HEK293 (cell line): ENCODE results near the gene PCID2.

Source experiments
- CTCF ChIA-PET: fragments of 350-600 bp; formaldehyde crosslinking; extraction: SDS; loops from one replicate; lab custom pipeline; 2021; ENCODE audit warnings: antibody characterized with exemption; lab: Yijun Ruan, JAX
- POLR2A ChIA-PET: fragments of 300-600 bp; formaldehyde crosslinking; extraction: SDS; loops from one replicate; lab custom pipeline; 2020; ENCODE audit warnings: antibody characterized with exemption, inconsistent platforms; lab: Yijun Ruan, JAX
- H3K27ac ChIP-seq: fragments of 200-500 bp; sonication (Bioruptor generic); 2 replicates; pipeline ENCODE4 v1.5.1; 2014; ENCODE audit warnings: low read depth, low read length, control low read depth, inconsistent platforms; ENCODE audit errors: extremely low read depth
- H3K36me3 ChIP-seq, 2 experiments: fragments of 200-500 bp in 1 of 2; sonication (Bioruptor generic) in 1 of 2; 1 replicate in 1 of 2; 2 replicates in 1 of 2; pipeline ENCODE4 v1.5.1; 2014 to 2017; ENCODE audit warnings: inconsistent platforms in 2 of 2, low read length in 2 of 2; ENCODE audit not compliant: control insufficient read depth in 2 of 2, insufficient read depth in 1 of 2
- H3K4me1 ChIP-seq: fragments of 200-500 bp; sonication (Bioruptor generic); 2 replicates; pipeline ENCODE4 v1.5.1; 2014; ENCODE audit warnings: mild to moderate bottlenecking, low read length, inconsistent platforms; ENCODE audit not compliant: control insufficient read depth, insufficient read depth
- H3K4me3 ChIP-seq: 2 replicates; pipeline ENCODE4 v1.5.1; 2011; ENCODE audit warnings: low read depth, mild to moderate bottlenecking, control low read depth, low read length, moderate library complexity
- H3K9me3 ChIP-seq: fragments of 200-500 bp; sonication (Bioruptor generic); 2 replicates; pipeline ENCODE4 v1.5.1; 2014; ENCODE audit warnings: low read depth, low read length, inconsistent platforms; ENCODE audit not compliant: control insufficient read depth, insufficient read depth
- KLF1 ChIP-seq: fragments of 450-650 bp; formaldehyde crosslinking; IDR thresholded peaks from 2 replicates; pipeline ENCODE4 v1.5.1; 2016; ENCODE audit warnings: missing biosample characterization, missing genetic modification characterization
- ZBTB7A ChIP-seq: fragments of 450-650 bp; formaldehyde crosslinking; IDR thresholded peaks from 2 replicates; pipeline ENCODE4 v1.5.1; 2016; ENCODE audit warnings: low read depth, missing biosample characterization, missing genetic modification characterization
- ZFHX2 ChIP-seq: fragments of 450-650 bp; formaldehyde crosslinking; conservative IDR thresholded peaks from 2 replicates; pipeline ENCODE4 v1.5.1; 2016; ENCODE audit warnings: missing biosample characterization, missing genetic modification characterization
- ZNF138 ChIP-seq: fragments of 450-650 bp; formaldehyde crosslinking; IDR thresholded peaks from 2 replicates; pipeline ENCODE4 v1.5.1; 2016; ENCODE audit warnings: missing biosample characterization, missing genetic modification characterization, borderline replicate concordance
- ZNF394 ChIP-seq: fragments of 450-650 bp; formaldehyde crosslinking; IDR thresholded peaks from 2 replicates; pipeline ENCODE4 v1.5.1; 2016; ENCODE audit warnings: missing biosample characterization, missing genetic modification characterization, mild to moderate bottlenecking, moderate library complexity, borderline replicate concordance
- ZNF416 ChIP-seq: fragments of 450-650 bp; formaldehyde crosslinking; IDR thresholded peaks from 2 replicates; pipeline ENCODE4 v1.5.1; 2016; ENCODE audit warnings: missing biosample characterization, missing genetic modification characterization
- ZNF530 ChIP-seq: fragments of 450-650 bp; formaldehyde crosslinking; IDR thresholded peaks from 2 replicates; pipeline ENCODE4 v1.5.1; 2016; ENCODE audit warnings: low read depth, missing biosample characterization, missing genetic modification characterization
- ZNF544 ChIP-seq: fragments of 450-650 bp; formaldehyde crosslinking; IDR thresholded peaks from 2 replicates; pipeline ENCODE4 v1.5.0; 2017; ENCODE audit warnings: missing biosample characterization, missing genetic modification characterization
- ZNF549 ChIP-seq: fragments of 450-650 bp; IDR thresholded peaks from 2 replicates; pipeline ENCODE4 v1.5.1; 2018; ENCODE audit warnings: missing biosample characterization, missing genetic modification characterization, mild to moderate bottlenecking, inconsistent platforms, moderate library complexity
- ZNF558 ChIP-seq: fragments of 450-650 bp; formaldehyde crosslinking; IDR thresholded peaks from 2 replicates; pipeline ENCODE4 v1.5.1; 2016; ENCODE audit warnings: missing biosample characterization, missing genetic modification characterization
- ZNF621 ChIP-seq: fragments of 450-650 bp; formaldehyde crosslinking; IDR thresholded peaks from 2 replicates; pipeline ENCODE4 v1.5.1; 2017; ENCODE audit warnings: missing biosample characterization, missing genetic modification characterization
- ZNF658 ChIP-seq: fragments of 450-650 bp; formaldehyde crosslinking; IDR thresholded peaks from 2 replicates; pipeline ENCODE4; 2016; ENCODE audit warnings: missing biosample characterization, missing genetic modification characterization
- TF ChIP-seq, protein P1 (sequence below): fragments of 450-650 bp; IDR thresholded peaks from 2 replicates; pipeline ENCODE4 v1.5.1; 2018; ENCODE audit warnings: missing biosample characterization, mild to moderate bottlenecking, missing genetic modification characterization
- TF ChIP-seq, protein P2 (sequence below): fragments of 450-650 bp; formaldehyde crosslinking; IDR thresholded peaks from 2 replicates; pipeline ENCODE4 v1.5.1; 2016; ENCODE audit warnings: missing biosample characterization, missing genetic modification characterization

PCID2 gene

DNA sequence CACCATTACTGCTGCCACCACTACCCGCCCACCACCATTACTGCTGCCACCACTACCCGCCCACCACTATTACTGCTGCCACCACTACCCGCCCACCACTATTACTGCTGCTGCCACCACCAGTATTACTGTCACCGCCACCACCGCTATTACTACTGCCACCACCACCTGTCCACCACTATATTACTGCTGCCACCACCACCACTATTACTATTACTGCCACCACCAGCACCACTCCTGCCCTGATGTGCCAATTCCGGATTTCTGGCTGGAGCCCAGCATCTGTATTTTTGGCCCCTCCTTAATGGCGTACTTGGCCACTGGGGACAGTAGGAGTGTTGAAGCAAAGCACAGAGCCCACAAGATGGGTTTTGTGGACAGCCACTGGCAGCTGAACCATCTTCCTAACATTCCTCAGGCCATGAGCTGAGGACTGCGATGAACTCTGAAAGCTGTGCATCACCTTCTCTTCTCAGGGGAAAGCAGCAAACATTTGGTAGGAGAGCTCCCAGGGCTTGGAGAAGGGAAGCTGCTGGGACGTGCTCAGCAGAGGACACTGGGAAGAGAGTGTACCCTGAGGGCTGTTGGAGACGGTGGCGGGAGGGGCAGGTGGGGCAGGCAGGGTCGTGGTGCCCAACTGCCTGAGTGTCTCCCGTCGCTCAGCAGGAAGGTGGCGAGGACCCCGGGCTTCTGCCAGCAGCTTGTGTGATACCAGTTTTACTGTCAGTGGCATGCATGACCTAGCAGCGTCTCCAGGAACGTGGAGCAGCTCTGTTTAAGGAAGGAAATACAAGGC lies 23.9 kb upstream of the PCID2 start:
- Histone ChIP-seq H3K9me3 (no peaks in the 10 kb centered on the region), H3K4me3 (no peak overlapping the region), H3K36me3 (peaks cover 0 to 52% of the 10 kb centered on the region in 2 experiments; a peak in 2 of 3 replicates), H3K4me1 (no peaks in the 10 kb centered on the region), H3K27ac (no peak overlapping the region)
- ChIA-PET CTCF (interaction anchor here (0.7 to 1.0 kb wide), 2 partner anchors 9 to 32 kb away, joined by 3 read pairs; no protein-coding TSS in a partner anchor), POLR2A (no interaction called here)
- TF ChIP-seq ZNF416 (tag by site-specific recombination) = no peak
- no peak for TF ChIP-seq ZNF621
- peak; percentile 56 for TF ChIP-seq ZFHX2 (tag by site-specific recombination)

- H3K9me3 ChIP-seq = no peaks in the 10 kb centered on the region
- no peak overlapping the region for H3K4me3 ChIP-seq
- CTCF ChIA-PET = no interaction called here
- POLR2A ChIA-PET = no interaction called here
- peaks cover 0 to 50% of the 10 kb centered on the region in 2 experiments; a peak in 2 of 3 replicates for H3K36me3 ChIP-seq
- H3K4me1 ChIP-seq = no peaks in the 10 kb centered on the region
- no peak overlapping the region for H3K27ac ChIP-seq
- TF ChIP-seq ZNF138 (tag by site-specific recombination) = no peak
- no peak for TF ChIP-seq KLF1
- no peak for TF ChIP-seq ZNF658 (tag by site-specific recombination)
- TF ChIP-seq ZNF544 (tag by site-specific recombination) = no peak
- no peak for TF ChIP-seq ZNF530
- peak; percentile 46; the same call in 1 of the 2 replicates for TF ChIP-seq ZFHX2 (tag by site-specific recombination)
Observed at GRCh38 chr13:113231306-113232207, 23.1 kb upstream of the PCID2 start.

- Histone ChIP-seq H3K36me3 (peaks cover 0 to 55% of the 10 kb centered on the region in 2 experiments; a peak in 2 of 3 replicates), H3K4me1 (no peaks in the 10 kb centered on the region)
- TF ChIP-seq ZNF558 = no peak
- TF ChIP-seq, protein P1, sequence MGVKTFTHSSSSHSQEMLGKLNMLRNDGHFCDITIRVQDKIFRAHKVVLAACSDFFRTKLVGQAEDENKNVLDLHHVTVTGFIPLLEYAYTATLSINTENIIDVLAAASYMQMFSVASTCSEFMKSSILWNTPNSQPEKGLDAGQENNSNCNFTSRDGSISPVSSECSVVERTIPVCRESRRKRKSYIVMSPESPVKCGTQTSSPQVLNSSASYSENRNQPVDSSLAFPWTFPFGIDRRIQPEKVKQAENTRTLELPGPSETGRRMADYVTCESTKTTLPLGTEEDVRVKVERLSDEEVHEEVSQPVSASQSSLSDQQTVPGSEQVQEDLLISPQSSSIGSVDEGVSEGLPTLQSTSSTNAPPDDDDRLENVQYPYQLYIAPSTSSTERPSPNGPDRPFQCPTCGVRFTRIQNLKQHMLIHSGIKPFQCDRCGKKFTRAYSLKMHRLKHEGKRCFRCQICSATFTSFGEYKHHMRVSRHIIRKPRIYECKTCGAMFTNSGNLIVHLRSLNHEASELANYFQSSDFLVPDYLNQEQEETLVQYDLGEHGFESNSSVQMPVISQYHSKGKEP (tag by site-specific recombination) = no peak
- no peak for TF ChIP-seq ZBTB7A (tag by site-specific recombination)
- TF ChIP-seq, protein P2, sequence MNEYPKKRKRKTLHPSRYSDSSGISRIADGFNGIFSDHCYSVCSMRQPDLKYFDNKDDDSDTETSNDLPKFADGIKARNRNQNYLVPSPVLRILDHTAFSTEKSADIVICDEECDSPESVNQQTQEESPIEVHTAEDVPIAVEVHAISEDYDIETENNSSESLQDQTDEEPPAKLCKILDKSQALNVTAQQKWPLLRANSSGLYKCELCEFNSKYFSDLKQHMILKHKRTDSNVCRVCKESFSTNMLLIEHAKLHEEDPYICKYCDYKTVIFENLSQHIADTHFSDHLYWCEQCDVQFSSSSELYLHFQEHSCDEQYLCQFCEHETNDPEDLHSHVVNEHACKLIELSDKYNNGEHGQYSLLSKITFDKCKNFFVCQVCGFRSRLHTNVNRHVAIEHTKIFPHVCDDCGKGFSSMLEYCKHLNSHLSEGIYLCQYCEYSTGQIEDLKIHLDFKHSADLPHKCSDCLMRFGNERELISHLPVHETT = no peak
- no peak for TF ChIP-seq ZNF549 (tag by site-specific recombination)
- no peak for TF ChIP-seq ZNF394 (tag by site-specific recombination)
- TF ChIP-seq, all 188 proteins: peak for 0
- Histone ChIP-seq H3K4me3 (no peak overlapping the region), H3K9me3 (no peaks in the 10 kb centered on the region), H3K27ac (no peak overlapping the region)
- ChIA-PET POLR2A (no interaction called here), CTCF (no interaction called here)
Observed at GRCh38 chr13:113229791-113230190, 21.3 kb upstream of the PCID2 start.
